WTC11 (cell line): Measurements from ENCODE around the gene PRIM1. TPM values are rescaled to one million over a fixed set of nuclear protein-coding genes. Genes with fewer than 3 reads are reported as not detected.

Source experiments
- AFF4 ChIP-seq: sonication (generic); formaldehyde crosslinking; IDR thresholded peaks from 2 replicates; pipeline ENCODE4 v1.8.1; 2023; ENCODE audit warnings: mild to moderate bottlenecking, missing genetic modification reagents, borderline replicate concordance
- CBFB ChIP-seq: sonication (generic); formaldehyde crosslinking; IDR thresholded peaks from 2 replicates; pipeline ENCODE4 v1.8.1; 2022; ENCODE audit warnings: mild to moderate bottlenecking, low read depth, missing genetic modification reagents
- CREB1 ChIP-seq: sonication (generic); formaldehyde crosslinking; IDR thresholded peaks from 2 replicates; pipeline ENCODE4 v1.8.0; 2023; ENCODE audit warnings: mild to moderate bottlenecking, missing genetic modification reagents
- E2F1 ChIP-seq: sonication (generic); formaldehyde crosslinking; IDR thresholded peaks from 2 replicates; pipeline ENCODE4 v1.8.0; 2022; ENCODE audit warnings: mild to moderate bottlenecking, missing genetic modification reagents
- E2F4 ChIP-seq: sonication (generic); formaldehyde crosslinking; IDR thresholded peaks from 2 replicates; pipeline ENCODE4 v1.8.1; 2022; ENCODE audit warnings: low read depth, mild to moderate bottlenecking, moderate library complexity, missing genetic modification reagents, borderline replicate concordance
- E2F5 ChIP-seq: sonication (generic); formaldehyde crosslinking; IDR thresholded peaks from 2 replicates; pipeline ENCODE4 v1.8.1; 2022; ENCODE audit warnings: mild to moderate bottlenecking, moderate library complexity, missing genetic modification reagents
- ELF4 ChIP-seq: sonication (generic); formaldehyde crosslinking; IDR thresholded peaks from 2 replicates; pipeline ENCODE4 v1.8.1; 2022; ENCODE audit warnings: low read depth, mild to moderate bottlenecking, moderate library complexity, missing genetic modification reagents
- FOXK1 ChIP-seq: sonication (generic); formaldehyde crosslinking; IDR thresholded peaks from 2 replicates; pipeline ENCODE4 v1.8.0; 2022; ENCODE audit warnings: mild to moderate bottlenecking, moderate library complexity, missing genetic modification reagents
- FOXP4 ChIP-seq: sonication (generic); formaldehyde crosslinking; IDR thresholded peaks from 2 replicates; pipeline ENCODE4 v1.8.0; 2022; ENCODE audit warnings: mild to moderate bottlenecking, missing genetic modification reagents
- MYBL2 ChIP-seq: sonication (generic); formaldehyde crosslinking; IDR thresholded peaks from 2 replicates; pipeline ENCODE4 v1.8.1; 2023; ENCODE audit warnings: mild to moderate bottlenecking, moderate library complexity, missing genetic modification reagents
- NFE2L1 ChIP-seq: sonication (generic); formaldehyde crosslinking; IDR thresholded peaks from 2 replicates; pipeline ENCODE4 v1.8.1; 2023; ENCODE audit warnings: missing genetic modification reagents
- NR2C2 ChIP-seq: sonication (generic); formaldehyde crosslinking; IDR thresholded peaks from 2 replicates; pipeline ENCODE4 v1.8.0; 2022; ENCODE audit warnings: mild to moderate bottlenecking, missing genetic modification reagents
- SMAD3 ChIP-seq: sonication (generic); formaldehyde crosslinking; IDR thresholded peaks from 2 replicates; pipeline ENCODE4 v1.8.0; 2022; ENCODE audit warnings: missing genetic modification reagents, mild to moderate bottlenecking, borderline replicate concordance
- TCF7 ChIP-seq: sonication (generic); formaldehyde crosslinking; IDR thresholded peaks from 2 replicates; pipeline ENCODE4 v1.8.0; 2022; ENCODE audit warnings: mild to moderate bottlenecking, low read depth, missing genetic modification reagents, moderate library complexity
- TEAD1 ChIP-seq: sonication (generic); formaldehyde crosslinking; IDR thresholded peaks from 2 replicates; pipeline ENCODE4 v1.8.0; 2022; ENCODE audit warnings: mild to moderate bottlenecking, missing genetic modification reagents
- TP53 ChIP-seq: sonication (generic); formaldehyde crosslinking; IDR thresholded peaks from 2 replicates; pipeline ENCODE4 v1.8.1; 2023; ENCODE audit warnings: mild to moderate bottlenecking, missing genetic modification reagents
- USF2 ChIP-seq: sonication (generic); formaldehyde crosslinking; IDR thresholded peaks from 2 replicates; pipeline ENCODE4 v1.8.1; 2023; ENCODE audit warnings: mild to moderate bottlenecking, missing genetic modification reagents, moderate library complexity
- ZBTB43 ChIP-seq: sonication (generic); formaldehyde crosslinking; IDR thresholded peaks from 2 replicates; pipeline ENCODE4 v1.8.1; 2023; ENCODE audit warnings: mild to moderate bottlenecking, missing genetic modification reagents
- ZNF138 ChIP-seq: sonication (generic); formaldehyde crosslinking; conservative IDR thresholded peaks from 2 replicates; pipeline ENCODE4 v1.8.1; 2022; ENCODE audit warnings: mild to moderate bottlenecking, moderate library complexity, missing genetic modification reagents
- ZNF232 ChIP-seq: sonication (generic); formaldehyde crosslinking; IDR thresholded peaks from 2 replicates; pipeline ENCODE4 v1.8.0; 2022; ENCODE audit warnings: mild to moderate bottlenecking, missing genetic modification reagents
- ZNF671 ChIP-seq: fragments of 250-450 bp; sonication (Bioruptor Pico); IDR thresholded peaks from 2 replicates; pipeline ENCODE4 v1.8.0; 2021; ENCODE audit warnings: mild to moderate bottlenecking
- total RNA-seq: library from RNA; stranded (reverse); gene quantifications from 3 replicates; pipeline ENCODE4 v1.2.3, GENCODE V29; 2021

The PRIM1 gene
- total RNA-seq, 1 experiment from 2014 or later: 54.0 TPM

- peak; percentile 80 for TF ChIP-seq E2F1
- TF ChIP-seq USF2 (CRISPR knock-in tag): 0 out of 2 replicates have a peak, but pooled peaks have one; percentile 30
- TF ChIP-seq E2F5: peak; percentile 72; the same call in 1 of the 2 replicates
- peak; percentile 97 for TF ChIP-seq NR2C2
- TF ChIP-seq ZNF671 (CRISPR knock-in tag): no peak
- peak; percentile 24; the same call in 1 of the 2 replicates for TF ChIP-seq MYBL2 (CRISPR knock-in tag)
- peak; percentile 29; the same call in 1 of the 2 replicates for TF ChIP-seq AFF4 (CRISPR knock-in tag)
- peak; percentile 81 for TF ChIP-seq ZBTB43
- peak; percentile 44; the same call in 1 of the 2 replicates for TF ChIP-seq TEAD1 (CRISPR knock-in tag)
- no peak for TF ChIP-seq ZNF138 (CRISPR knock-in tag)
- 0 out of 2 replicates have a peak, but pooled peaks have one; percentile 55 for TF ChIP-seq SMAD3
- TF ChIP-seq FOXP4 (CRISPR knock-in tag): no peak; the same call in 1 of the 2 replicates
- no peak for TF ChIP-seq CREB1 (CRISPR knock-in tag)
- TF ChIP-seq CBFB (CRISPR knock-in tag): no peak
- TF ChIP-seq E2F4 (CRISPR knock-in tag): no peak
- TF ChIP-seq TCF7: no peak
- TF ChIP-seq NFE2L1 (CRISPR knock-in tag): no peak
- TF ChIP-seq FOXK1: peak; percentile 93
- TF ChIP-seq ZNF232 (CRISPR knock-in tag): no peak
- no peak for TF ChIP-seq ELF4 (CRISPR knock-in tag)
- TF ChIP-seq TP53 (CRISPR knock-in tag): no peak
- TF ChIP-seq, all 79 proteins: peak for 23
These were observed 27.0 kb downstream of the PRIM1 start, which contains the start of gene NACA (continued) for GRCh38 chr12:56724972-56725722.
